H9 (cell line): ENCODE data around the gene SCRN1. TPM values are rescaled to one million over a fixed set of nuclear protein-coding genes. Genes with fewer than 3 reads are reported as not detected.
A peak's percentile ranks its signal among the peaks of the same experiment; 100 is the strongest.

Experiments
- DNase-seq: peaks from one replicate; pipeline ENCODE4 v3.0.0-alpha.2; 2017
- H2AFZ ChIP-seq: one replicate; pipeline ENCODE4 v1.6.1; 2013; ENCODE audit warnings: mild to moderate bottlenecking, low read length, control low read depth, moderate library complexity
- H2AK5ac ChIP-seq: 2 replicates; pipeline ENCODE4 v1.6.1; 2013; ENCODE audit warnings: low read length, control low read depth, mixed read lengths; ENCODE audit not compliant: insufficient read length
- H2BK120ac ChIP-seq: one replicate; pipeline ENCODE4 v1.6.1; 2013; ENCODE audit warnings: low read depth, mild to moderate bottlenecking, low read length, control low read depth, inconsistent platforms; ENCODE audit not compliant: poor library complexity, severe bottlenecking
- H2BK12ac ChIP-seq: 2 replicates; pipeline ENCODE4 v1.6.1; 2013; ENCODE audit warnings: low read length, control low read depth, mixed read lengths, low read depth; ENCODE audit not compliant: insufficient read length
- H2BK15ac ChIP-seq: 2 replicates; pipeline ENCODE4 v1.6.1; 2013; ENCODE audit warnings: low read depth, low read length, control low read depth
- H2BK20ac ChIP-seq: one replicate; pipeline ENCODE4 v1.6.1; 2013; ENCODE audit warnings: low read depth, mild to moderate bottlenecking, low read length, control low read depth, inconsistent platforms; ENCODE audit not compliant: poor library complexity, severe bottlenecking
- H2BK5ac ChIP-seq: 2 replicates; pipeline ENCODE4 v1.6.1; 2013; ENCODE audit warnings: low read length, control low read depth, mixed read lengths; ENCODE audit not compliant: insufficient read length
- H3K14ac ChIP-seq: 2 replicates; pipeline ENCODE4 v1.6.1; 2013; ENCODE audit warnings: low read length, control low read depth; ENCODE audit not compliant: insufficient read depth
- H3K18ac ChIP-seq: 2 replicates; pipeline ENCODE4 v1.6.1; 2013; ENCODE audit warnings: low read depth, mild to moderate bottlenecking, mixed read lengths, low read length, control low read depth; ENCODE audit not compliant: insufficient read length
- H3K23ac ChIP-seq: 2 replicates; pipeline ENCODE4 v1.6.1; 2013; ENCODE audit warnings: low read length, control low read depth, mixed read lengths, low read depth; ENCODE audit not compliant: insufficient read length
- H3K23me2 ChIP-seq: 2 replicates; pipeline ENCODE4 v1.6.1; 2013; ENCODE audit warnings: low read depth, mild to moderate bottlenecking, mixed read lengths, low read length, control low read depth; ENCODE audit not compliant: insufficient read length, poor library complexity, severe bottlenecking
- H3K27ac ChIP-seq: 2 replicates; pipeline ENCODE4 v1.5.1; 2013; ENCODE audit warnings: low read length, control low read depth, mixed read lengths, low read depth; ENCODE audit not compliant: insufficient read length
- H3K27me3 ChIP-seq: 2 replicates; pipeline ENCODE4 v1.6.1; 2013; ENCODE audit warnings: low read length, control low read depth, inconsistent platforms; ENCODE audit not compliant: insufficient read depth
- H3K4ac ChIP-seq: 2 replicates; pipeline ENCODE4 v1.6.1; 2013; ENCODE audit warnings: low read depth, mild to moderate bottlenecking, control low read depth, inconsistent platforms, low read length, moderate library complexity
- H3K4me1 ChIP-seq: 2 replicates; pipeline ENCODE4 v1.6.1; 2013; ENCODE audit warnings: low read length, control low read depth, inconsistent platforms; ENCODE audit not compliant: insufficient read depth
- H3K4me2 ChIP-seq: 2 replicates; pipeline ENCODE4 v1.6.1; 2013; ENCODE audit warnings: low read length, control low read depth, mixed read lengths; ENCODE audit not compliant: insufficient read length, insufficient read depth
- H3K56ac ChIP-seq: 2 replicates; pipeline ENCODE4 v1.6.1; 2013; ENCODE audit warnings: low read depth, mild to moderate bottlenecking, mixed read lengths, low read length, control low read depth; ENCODE audit not compliant: insufficient read length
- H3K79me1 ChIP-seq: 2 replicates; pipeline ENCODE4 v1.6.1; 2013; ENCODE audit warnings: low read depth, mild to moderate bottlenecking, moderate library complexity, low read length, control low read depth, inconsistent platforms; ENCODE audit not compliant: insufficient read depth, poor library complexity, severe bottlenecking
- H3K79me2 ChIP-seq: 2 replicates; pipeline ENCODE4 v1.6.1; 2013; ENCODE audit warnings: low read length, control low read depth, inconsistent platforms; ENCODE audit not compliant: insufficient read depth
- H3K9ac ChIP-seq: 2 replicates; pipeline ENCODE4 v1.6.1; 2013; ENCODE audit warnings: low read length, control low read depth, mixed read lengths; ENCODE audit not compliant: insufficient read length; ENCODE audit errors: extremely low read depth
- H3K9me3 ChIP-seq: one replicate; pipeline ENCODE4 v1.6.1; 2013; ENCODE audit warnings: low read depth, low read length, inconsistent platforms; ENCODE audit not compliant: control insufficient read depth
- H3T11ph ChIP-seq: one replicate; pipeline ENCODE4 v1.6.1; 2013; ENCODE audit warnings: mild to moderate bottlenecking, low read length, control low read depth, inconsistent platforms
- H4K20me1 ChIP-seq: one replicate; pipeline ENCODE4 v1.6.1; 2013; ENCODE audit not compliant: control insufficient read depth, insufficient read length, insufficient read depth
- H4K5ac ChIP-seq: 2 replicates; pipeline ENCODE4 v1.6.1; 2013; ENCODE audit warnings: low read depth, mild to moderate bottlenecking, mixed read lengths, low read length, control low read depth; ENCODE audit not compliant: insufficient read length
- H4K8ac ChIP-seq: replicated peaks from 2 replicates; pipeline ENCODE4 v1.6.1; 2013; ENCODE audit warnings: low read length, control low read depth, mixed read lengths, low read depth; ENCODE audit not compliant: insufficient read length
- H4K91ac ChIP-seq: 2 replicates; pipeline ENCODE4 v1.6.1; 2013; ENCODE audit warnings: low read depth, mild to moderate bottlenecking, moderate library complexity, mixed read lengths, low read length, control low read depth; ENCODE audit not compliant: insufficient read length
- H3K27ac Mint-ChIP-seq, 3 experiments: 2 replicates in 2 of 3; 3 replicates in 1 of 3; pipeline ENCODE4 v1.8.0; 2020 to 2021; ENCODE audit warnings: mixed read lengths in 3 of 3, mild to moderate bottlenecking in 1 of 3, moderate library complexity in 1 of 3
- H3K27me3 Mint-ChIP-seq: 2 replicates; pipeline ENCODE4 v1.8.0; 2021; ENCODE audit warnings: low read depth, mild to moderate bottlenecking, moderate library complexity, mixed read lengths
- H3K36me3 Mint-ChIP-seq, 3 experiments: 2 replicates in 2 of 3; 3 replicates in 1 of 3; pipeline ENCODE4 v1.8.0; 2020 to 2021; ENCODE audit warnings: low read depth in 3 of 3, mixed read lengths in 3 of 3; ENCODE audit not compliant: insufficient read depth in 1 of 3
- H3K4me1 Mint-ChIP-seq, 2 experiments: 2 replicates each; pipeline ENCODE4 v1.8.0; 2020; ENCODE audit warnings: mixed read lengths in 2 of 2
- H3K4me3 Mint-ChIP-seq, 2 experiments: 2 replicates in 1 of 2; 3 replicates in 1 of 2; pipeline ENCODE4 v1.8.0; 2020 to 2021; ENCODE audit warnings: mild to moderate bottlenecking in 2 of 2, mixed read lengths in 2 of 2, moderate library complexity in 1 of 2
- H3K9me3 Mint-ChIP-seq, 2 experiments: 2 replicates in 1 of 2; 3 replicates in 1 of 2; pipeline ENCODE4 v1.8.0; 2020; ENCODE audit warnings: mild to moderate bottlenecking in 2 of 2, mixed read lengths in 2 of 2, moderate library complexity in 1 of 2
- CTCF ChIP-seq: fragments of 200-600 bp; sonication (generic); conservative IDR thresholded peaks from 3 replicates; pipeline ENCODE4 v1.8.0; 2021; ENCODE audit warnings: antibody characterized with exemption, mild to moderate bottlenecking
- WGBS: extraction: QIAGEN DNeasy Blood & Tissue Kit; methylation state at CpG from one replicate; pipeline ENCODE4 v1.1.7; 2013; ENCODE audit warnings: missing lambda C conversion rate, low lambda C conversion rate, mixed read lengths; ENCODE audit not compliant: insufficient read length; ENCODE audit errors: extremely low coverage; 5-methylcytosine and 5-hydroxymethylcytosine counted together
- total RNA-seq: library from RNA; stranded (reverse); gene quantifications from 2 replicates; pipeline ENCODE4 v1.2.1, GENCODE V29; 2021

Gene SCRN1
- total RNA-seq, 1 experiment from 2014 or later = 101 TPM

- Histone ChIP-seq H4K8ac (no peak overlapping the region), H3K79me2 (no peaks in the 10 kb centered on the region), H4K20me1 (no peaks in the 10 kb centered on the region), H2BK12ac (no peak overlapping the region), H2BK15ac (no peak overlapping the region), H2BK5ac (no peak overlapping the region), H3K9me3 (no peaks in the 10 kb centered on the region), H3K27ac (no peak overlapping the region), H3K23ac (no peak overlapping the region), H3K27me3 (no peaks in the 10 kb centered on the region), H4K5ac (no peak overlapping the region), H2BK120ac (no peak overlapping the region), H3K4me2 (no peak overlapping the region), H2AK5ac (no peak overlapping the region), H3K4ac (no peak overlapping the region), H3K9ac (no peak overlapping the region), H3T11ph (no peak overlapping the region), H3K56ac (no peak overlapping the region), H3K18ac (no peak overlapping the region), H3K23me2 (no peaks in the 10 kb centered on the region), H3K4me1 (no peaks in the 10 kb centered on the region), H2BK20ac (no peak overlapping the region), H2AFZ (no peak overlapping the region), H4K91ac (no peak overlapping the region), H3K79me1 (no peaks in the 10 kb centered on the region), H3K14ac (no peak overlapping the region)
- Mint-ChIP-seq H3K4me3 (no peak overlapping the region; a peak in 1 of 5 replicates), H3K9me3 (no peaks in the 10 kb centered on the region; a peak in 2 of 5 replicates), H3K27ac (peak overlapping the region in 1 of 3 experiments; percentile 28; a peak in 1 of 7 replicates), H3K4me1 (peaks cover 6% of the 10 kb centered on the region in 2 experiments), H3K36me3 (peaks cover 15 to 84% (median 61%) of the 10 kb centered on the region in 3 experiments; a peak in 6 of 7 replicates), H3K27me3 (no peaks in the 10 kb centered on the region)
- no peak for TF ChIP-seq CTCF
- WGBS = no CpG with 5 or more reads among the region's 8 CpGs
- no peak for DNase-seq
Observed at GRCh38 chr7:29951206-29951605, 38.4 kb downstream of the SCRN1 start.
